GM19239 (cell line): Measurements from ENCODE around the gene HIPK2.
A peak's percentile ranks its signal among the peaks of the same experiment; 100 is the strongest.
"Not testable (repeated sequence)": the region's sequence is repeated elsewhere in the genome, so short reads cannot be mapped to it uniquely, and the experiment has no call there.

Source experiments
- DNase-seq: peaks from one replicate; pipeline ENCODE4 v3.0.0; 2011; ENCODE audit warnings: low spot score; ENCODE audit not compliant: insufficient read length
- FAIRE-seq: peaks from 2 replicates; lab custom pipeline; 2011; peaks lifted over from hg19 to GRCh38; lab: Jason Lieb, UNC

HIPK2 gene

DNA sequence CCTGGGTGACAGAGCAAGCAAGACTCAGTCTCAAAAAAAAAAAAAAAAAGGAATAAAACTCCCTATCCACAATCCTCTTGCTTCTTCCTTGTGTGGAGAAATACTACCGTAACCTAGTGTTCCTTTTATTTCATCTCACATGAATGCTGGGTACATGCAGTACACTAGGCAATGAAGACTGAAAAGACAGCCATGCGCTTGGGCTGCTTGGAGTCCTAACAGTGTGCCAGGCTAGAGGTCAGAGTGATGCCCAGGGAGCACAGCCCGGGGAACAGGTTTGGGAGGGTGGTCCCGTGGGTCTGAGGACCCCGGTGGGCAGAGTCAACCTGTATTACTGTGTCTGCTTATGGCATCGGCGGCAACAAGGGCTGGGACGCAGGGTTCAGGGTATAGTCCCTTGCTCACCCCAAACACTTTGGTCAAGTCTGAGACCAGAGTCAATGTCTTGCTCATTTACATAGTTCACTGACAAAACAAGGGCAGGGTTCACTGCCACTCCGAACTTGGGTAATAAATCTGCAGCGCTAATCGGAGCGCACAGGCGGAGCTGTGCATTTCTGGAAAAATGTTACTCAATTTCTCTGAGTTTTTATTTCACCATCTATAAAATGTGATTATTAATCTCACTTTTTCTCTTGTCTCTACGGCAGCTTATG lies 136.3 kb downstream of the HIPK2 start:
- FAIRE-seq (no peak), DNase-seq (no peak)

GRCh38 chr7:139640681-139641080 lies 137.1 kb downstream of the HIPK2 start:
- DNase-seq (no peak), FAIRE-seq (no peak)

DNA sequence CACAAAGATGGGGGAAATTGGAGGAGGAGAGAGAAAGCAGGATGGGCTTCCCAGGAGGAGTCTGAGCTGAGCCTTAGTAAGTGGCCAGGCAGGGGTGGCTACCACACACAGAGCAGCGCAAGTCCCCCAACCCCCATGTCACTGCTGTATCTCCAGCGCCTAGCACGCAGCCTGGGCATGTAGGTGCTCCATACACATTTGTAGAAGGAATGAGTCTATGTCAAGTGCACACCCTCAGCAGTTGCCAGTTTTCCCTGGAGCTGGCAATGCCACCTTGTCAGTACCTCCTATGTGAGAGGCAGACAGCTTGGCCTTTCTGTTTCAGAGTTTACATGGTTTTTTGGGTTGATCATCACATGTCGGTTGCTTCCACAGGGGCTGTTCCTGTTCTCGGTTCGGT lies 138.2 kb downstream of the HIPK2 start:
- FAIRE-seq (no peak), DNase-seq (no peak)

- DNase-seq (no peak), FAIRE-seq (no peak)
Measured at GRCh38 chr7:139635526-139636302, 142.1 kb downstream of the HIPK2 start.

DNA sequence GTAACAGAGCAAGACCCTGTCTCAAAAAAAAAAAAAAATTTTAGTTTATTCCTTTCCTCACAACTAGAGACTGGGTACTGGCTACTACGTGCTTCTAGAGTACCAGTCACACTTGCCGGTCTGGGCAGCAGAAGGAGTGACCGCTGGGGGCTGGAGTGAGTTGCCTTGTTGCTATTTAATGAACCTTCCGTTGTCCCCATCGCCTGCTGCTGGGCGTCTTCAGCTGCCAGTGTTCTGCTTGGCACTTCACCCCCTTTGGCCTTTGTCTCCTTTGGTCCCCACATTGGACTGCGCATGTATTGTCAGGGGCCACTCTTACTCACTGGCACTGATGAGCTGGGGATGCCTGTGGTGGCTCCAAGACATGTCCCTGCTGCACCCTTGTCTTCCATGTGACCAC lies 143.7 kb downstream of the HIPK2 start:
- FAIRE-seq = no peak

DNA sequence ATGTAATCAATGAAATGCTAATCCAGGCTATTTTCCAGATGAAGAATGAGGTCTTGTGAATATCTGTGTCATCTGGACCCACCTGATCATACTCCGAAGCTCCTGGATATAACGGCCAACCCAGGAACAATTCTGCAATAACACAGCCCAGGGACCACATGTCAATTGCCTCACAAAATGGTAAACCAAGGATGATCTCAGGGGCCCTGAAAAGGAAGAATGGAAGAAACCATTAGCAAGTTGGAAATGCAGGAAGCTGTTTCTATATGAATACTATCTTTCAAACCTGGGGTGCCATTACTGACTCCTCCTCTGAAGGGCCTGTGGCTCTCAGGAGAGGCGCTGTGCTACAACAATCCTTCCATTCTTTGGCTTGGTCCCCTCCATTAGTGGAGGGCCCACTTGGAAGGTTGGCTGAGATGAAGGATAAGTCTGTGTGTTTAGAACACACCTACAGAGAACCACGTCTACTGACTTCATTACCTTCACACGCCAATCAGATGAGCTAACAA lies 146.2 kb downstream of the HIPK2 start:
- FAIRE-seq (no peak), DNase-seq (no peak)

More for the DNA sequence above, 143.7 kb downstream of the HIPK2 start:
- DNase-seq = no peak

GRCh38 chr7:139630643-139631519 lies 146.9 kb downstream of the HIPK2 start:
- DNase-seq (no peak), FAIRE-seq (no peak)

DNA sequence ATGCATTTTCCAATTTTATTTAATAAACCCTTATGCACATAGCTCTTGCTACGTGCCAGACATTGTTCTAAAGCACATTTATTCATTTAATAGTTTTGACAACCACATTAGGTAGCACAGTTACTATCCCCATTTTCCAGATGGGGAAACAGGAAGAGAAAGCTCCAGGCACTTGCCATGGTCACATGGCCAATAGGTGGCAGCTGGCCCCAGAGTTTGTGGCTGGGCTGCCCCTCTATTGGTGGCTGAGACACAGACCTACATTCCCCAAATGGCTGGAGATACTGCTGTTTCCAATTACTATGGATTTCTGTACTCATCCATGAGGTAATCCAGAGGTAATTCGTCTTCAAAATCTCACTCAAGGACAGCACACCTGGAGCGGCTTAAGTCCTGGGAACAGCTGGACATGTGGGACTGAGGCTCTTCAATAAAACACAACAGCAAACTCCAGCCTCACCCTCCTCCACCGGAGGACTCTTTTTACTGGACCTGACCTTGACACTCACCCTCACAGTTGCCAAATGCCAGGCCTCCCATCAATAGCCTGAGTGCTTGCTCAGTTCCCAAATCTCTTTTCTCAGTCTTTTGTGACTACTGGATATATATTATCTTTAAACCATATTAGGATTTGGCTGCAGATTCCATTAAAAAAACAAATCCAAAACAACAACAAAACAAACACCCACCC lies 148.3 kb downstream of the HIPK2 start:
- FAIRE-seq (no peak), DNase-seq (no peak)

GRCh38 chr7:139627831-139628230 lies 150.0 kb downstream of the HIPK2 start:
- DNase-seq (no peak), FAIRE-seq (no peak)

GRCh38 chr7:139626817-139627216 lies 151.0 kb downstream of the HIPK2 start:
- FAIRE-seq (no peak), DNase-seq (no peak)

GRCh38 chr7:139623518-139623917 lies 154.3 kb downstream of the HIPK2 start:
- FAIRE-seq = no peak
- no peak for DNase-seq

- peak; percentile 32 for DNase-seq
- FAIRE-seq = peak; percentile 74
Measured at GRCh38 chr7:139620676-139621344, 157.0 kb downstream of the HIPK2 start.

DNA sequence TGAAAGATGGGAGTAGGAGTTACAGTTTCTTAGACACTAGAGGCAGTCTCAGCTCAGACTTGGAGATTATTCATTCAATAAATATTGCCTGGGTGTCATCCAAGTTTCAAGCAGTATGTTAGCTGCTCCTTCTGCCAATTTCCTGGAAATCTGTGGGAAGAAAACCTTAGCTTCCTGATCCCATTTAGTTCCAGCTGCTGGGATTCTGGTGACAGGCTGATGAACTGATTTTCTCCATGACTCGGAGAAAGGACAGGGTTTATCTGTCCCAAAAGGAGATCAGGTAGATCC lies 158.5 kb downstream of the HIPK2 start:
- no peak for FAIRE-seq
- DNase-seq = no peak

- FAIRE-seq (peak; percentile 67), DNase-seq (peak; percentile 17)
Measured at GRCh38 chr7:139618482-139619366, 159.1 kb downstream of the HIPK2 start.

DNA sequence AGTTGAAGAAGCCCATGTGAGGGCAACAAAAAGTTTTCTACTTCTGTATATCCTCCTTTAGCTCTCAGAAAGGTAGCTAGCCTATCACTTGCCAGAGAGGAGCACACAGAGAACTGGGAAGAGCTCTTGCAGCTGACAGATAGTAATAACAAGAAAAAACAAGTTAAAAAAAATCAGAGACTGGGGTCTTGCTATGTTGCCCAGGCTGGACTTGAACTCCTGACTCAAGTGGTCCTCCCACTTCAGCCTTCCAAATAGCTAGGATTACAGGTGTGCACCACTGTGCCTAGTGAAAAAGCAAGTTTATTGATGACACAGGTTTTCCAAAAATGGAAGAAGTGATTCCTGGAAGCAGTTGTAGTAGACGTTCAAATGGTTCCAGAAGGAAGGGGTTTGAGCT lies 160.7 kb downstream of the HIPK2 start:
- DNase-seq (no peak), FAIRE-seq (no peak)

DNA sequence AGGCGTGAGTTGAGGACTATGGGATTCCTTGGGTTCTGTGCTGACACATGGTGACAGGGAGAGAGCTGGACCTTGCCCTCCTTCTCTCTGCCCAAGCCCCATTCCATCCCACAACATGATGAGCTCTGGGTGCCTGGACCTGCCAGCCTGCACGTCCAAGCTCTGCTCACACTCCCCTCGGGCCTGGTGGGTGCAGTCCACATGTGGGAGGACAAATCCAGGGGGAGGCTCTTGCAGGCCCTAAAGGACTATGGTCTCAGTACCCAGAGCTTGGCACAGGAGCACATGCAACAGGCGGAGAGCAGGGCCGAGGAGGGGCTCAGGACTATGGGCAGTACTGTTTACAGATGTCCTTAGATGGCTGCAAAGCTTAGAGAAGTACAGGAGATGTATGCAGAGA lies 162.9 kb downstream of the HIPK2 start:
- FAIRE-seq (no peak), DNase-seq (no peak)

DNA sequence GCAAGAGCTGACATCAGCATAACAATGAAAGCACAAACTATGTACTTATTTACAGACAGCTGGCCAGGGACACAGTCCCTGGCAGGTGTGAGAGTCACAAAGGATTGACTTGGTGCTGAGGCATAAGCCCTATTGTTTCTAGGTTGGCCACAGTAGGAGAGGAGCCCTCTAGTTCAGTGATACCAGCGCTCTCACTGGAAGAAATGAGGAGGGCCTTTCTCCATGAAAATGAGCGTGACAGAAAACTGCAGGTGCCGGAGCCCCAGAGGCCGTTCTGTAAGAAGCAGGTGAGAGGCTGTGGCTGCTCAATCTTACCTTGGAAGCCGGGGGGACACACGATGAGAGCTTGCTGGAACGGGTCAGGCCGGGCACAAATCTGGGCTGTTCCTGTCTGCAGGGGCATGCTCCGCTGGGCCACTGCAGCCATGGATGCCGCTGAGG lies 163.8 kb downstream of the HIPK2 start:
- DNase-seq (no peak), FAIRE-seq (no peak)

DNA sequence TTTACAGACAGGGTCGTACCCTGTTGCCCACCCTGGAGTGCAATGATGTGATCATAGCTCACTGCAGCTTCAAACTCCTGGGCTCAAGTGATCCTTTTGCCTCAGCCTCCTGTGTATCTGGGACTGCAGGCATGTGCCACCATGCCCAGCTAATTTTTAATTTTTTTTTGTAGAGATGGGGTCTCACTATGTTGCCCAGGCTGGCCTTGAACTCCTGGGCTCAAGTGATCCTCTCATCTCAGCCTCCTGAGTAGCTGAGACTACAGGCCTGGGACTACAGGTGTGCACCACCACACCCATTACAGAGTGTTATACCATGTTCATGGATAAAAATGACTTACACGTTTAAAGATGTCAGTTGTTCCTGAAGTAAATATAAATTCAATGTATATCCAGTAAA lies 166.2 kb downstream of the HIPK2 start:
- DNase-seq, FAIRE-seq: not testable (repeated sequence)

GRCh38 chr7:139610595-139610994 lies 167.2 kb downstream of the HIPK2 start:
- FAIRE-seq (no peak), DNase-seq (no peak)
